Measurements from ENCODE around the gene PHACTR3. TPM values are rescaled to one million over a fixed set of nuclear protein-coding genes. Genes with fewer than 3 reads are reported as not detected.

Gene PHACTR3
- total RNA-seq, 1 donor from 2014 or later, result 1.6 TPM

GRCh38 chr20:59751075-59751711, 146.9 kb downstream of the PHACTR3 start:
- DNase-seq (ENCODE audit: low read depth), result peak; percentile 31

DNA sequence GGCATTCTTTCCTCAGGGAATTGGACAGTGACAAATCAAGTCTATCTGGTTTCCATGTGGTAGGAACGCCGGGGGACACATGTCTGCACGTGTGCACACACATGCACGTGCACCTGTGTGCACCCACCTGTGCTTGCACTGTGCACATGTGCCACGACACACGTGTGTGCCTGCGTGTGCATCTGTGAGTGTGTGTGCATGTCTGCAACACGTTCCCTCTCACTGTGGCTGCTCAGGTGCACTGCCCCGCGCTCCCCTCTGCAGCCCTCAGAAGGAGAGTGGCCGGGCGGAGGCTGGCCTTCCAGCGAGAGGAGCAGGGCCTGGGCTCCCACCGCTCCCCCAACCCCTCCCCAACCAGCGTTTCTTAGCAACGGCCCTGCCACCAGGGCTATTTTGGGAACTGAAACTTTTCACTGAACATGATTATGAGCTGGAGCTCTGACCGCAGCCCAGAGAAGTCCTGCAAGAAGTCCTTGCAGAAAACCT, 147.8 kb downstream of the PHACTR3 start:
- DNase-seq (ENCODE audit: low read depth), result no peak

DNA sequence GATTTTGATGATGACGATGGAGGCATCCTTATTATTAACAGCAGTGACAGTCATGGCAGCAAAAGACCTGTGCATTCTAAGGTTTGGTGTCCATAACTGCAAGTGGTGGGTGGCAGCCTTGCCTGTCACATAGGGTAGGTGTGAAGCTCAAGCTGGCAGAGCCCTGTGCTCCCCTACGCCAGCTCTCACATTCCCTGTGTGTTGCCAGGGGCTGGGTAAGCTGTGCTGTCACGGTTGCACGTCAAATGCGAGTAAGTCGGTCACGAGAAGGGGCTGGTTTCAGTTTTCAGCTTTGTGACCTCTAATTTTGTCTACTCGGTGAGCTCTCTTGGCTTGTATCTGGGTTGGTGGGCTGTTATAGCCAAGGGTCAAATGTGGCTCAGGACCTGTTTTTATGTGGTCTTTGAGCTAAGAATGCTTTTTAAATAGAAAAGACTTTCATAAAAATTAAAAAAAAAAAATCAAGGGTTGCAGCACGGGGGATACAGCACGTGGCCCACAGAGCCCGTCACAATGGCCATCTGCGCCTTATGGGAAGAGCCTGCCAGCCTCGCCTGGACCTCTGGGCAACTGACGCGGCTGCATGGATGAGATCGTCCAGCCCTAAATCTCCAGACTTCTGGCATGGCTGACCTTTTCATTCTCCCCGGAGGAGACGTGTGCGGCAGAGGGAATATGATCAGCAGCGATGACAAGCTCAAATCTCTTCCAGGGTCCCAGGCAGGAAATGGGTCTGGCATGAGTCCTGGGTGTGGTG, 148.5 kb downstream of the PHACTR3 start:
- no peak for DNase-seq (ENCODE audit: low read depth)

GRCh38 chr20:59753836-59754235, 149.5 kb downstream of the PHACTR3 start:
- no peak for DNase-seq (ENCODE audit: low read depth)

DNA sequence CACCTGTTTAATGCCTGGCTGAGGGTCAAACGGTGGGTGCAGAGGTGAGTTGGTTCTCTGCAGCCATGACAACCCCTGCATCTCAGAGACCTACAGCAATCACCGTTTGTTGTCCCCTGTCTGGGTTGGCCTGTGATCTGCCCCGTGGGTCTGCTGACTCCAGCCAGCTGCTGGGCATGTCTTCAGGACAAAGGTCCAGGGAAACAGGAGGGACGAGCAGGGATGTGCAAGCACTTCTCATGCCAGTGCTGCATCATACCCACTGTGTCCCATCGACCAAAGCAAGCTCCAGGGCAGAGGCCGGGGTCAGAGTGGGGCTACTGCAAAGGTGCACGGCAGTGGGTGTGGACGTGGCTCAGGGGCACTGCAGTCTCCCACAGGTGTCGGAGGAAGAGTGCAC, 150.2 kb downstream of the PHACTR3 start:
- no peak for DNase-seq (ENCODE audit: low read depth)

DNA sequence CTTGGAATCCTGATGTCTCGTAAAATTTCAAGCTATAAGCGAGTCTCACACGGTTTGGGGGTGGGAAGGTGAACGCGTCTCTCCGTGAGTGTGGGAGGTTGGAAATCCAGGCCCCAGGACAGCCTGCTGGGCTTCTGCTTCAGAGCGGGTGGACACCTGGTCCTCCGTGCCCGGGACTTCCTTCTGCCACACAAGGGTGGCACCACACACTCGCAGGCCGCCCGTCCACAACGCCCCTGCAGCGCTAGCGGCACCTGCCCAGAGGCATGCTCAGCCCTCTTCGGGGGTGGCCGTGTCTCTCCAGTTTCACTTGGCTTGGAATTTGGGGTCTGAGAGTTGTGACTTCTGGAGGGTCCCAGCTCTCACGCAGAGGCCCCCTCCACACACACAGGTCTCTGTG, 151.9 kb downstream of the PHACTR3 start:
- DNase-seq (ENCODE audit: low read depth), result no peak

- no peak for DNase-seq (ENCODE audit: low read depth)
These were observed 159.7 kb downstream of the PHACTR3 start for GRCh38 chr20:59764037-59764436.

DNA sequence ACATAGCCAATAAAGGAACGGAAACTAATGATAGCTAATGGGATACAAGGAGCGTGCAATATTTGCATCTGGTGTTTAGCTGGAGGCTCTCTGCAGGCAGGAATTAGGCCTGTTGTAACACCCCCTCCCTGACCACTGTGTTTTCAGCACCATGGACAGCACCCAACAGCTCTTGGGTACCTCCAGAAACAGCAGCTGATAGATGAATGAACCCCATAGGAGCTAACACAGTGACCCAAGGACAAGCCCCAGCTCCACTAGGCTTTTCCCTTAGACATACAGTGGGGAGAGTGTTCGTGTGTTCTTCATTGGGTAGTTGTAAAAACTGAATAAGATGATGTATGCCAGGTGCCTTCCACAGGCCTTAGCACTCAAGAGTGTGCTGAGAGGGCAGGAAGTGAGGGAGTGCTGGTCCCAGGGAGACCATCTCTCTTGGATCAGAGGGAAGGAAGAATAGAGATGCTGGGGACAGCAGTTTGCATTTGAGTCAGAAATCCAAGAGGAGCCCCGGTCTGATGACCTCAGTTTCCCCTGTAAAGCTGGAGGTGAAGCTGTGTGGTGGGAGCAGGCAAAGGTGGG, 161.3 kb downstream of the PHACTR3 start:
- DNase-seq (ENCODE audit: low read depth), result no peak

DNA sequence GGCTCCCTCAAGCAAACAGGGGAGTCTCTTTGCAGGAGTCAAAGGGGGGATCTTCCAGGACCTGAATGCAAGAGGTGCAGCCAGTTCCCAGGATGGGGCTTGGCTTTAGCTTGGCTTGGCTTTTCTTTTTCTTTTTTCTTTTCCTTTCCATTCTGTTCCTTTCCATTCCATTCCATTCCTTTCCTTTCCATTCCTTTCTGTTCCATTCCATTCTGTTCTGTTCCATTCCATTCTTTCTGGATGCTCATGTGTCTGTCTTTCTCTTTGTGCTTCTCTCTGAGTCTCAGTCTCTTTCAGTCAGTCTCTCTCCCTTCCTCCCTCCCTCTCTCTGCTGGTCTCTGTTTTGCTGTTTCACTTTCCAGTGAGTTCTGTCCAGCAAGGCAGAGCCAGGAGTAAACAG, 163.3 kb downstream of the PHACTR3 start:
- DNase-seq (ENCODE audit: low read depth), result no peak

GRCh38 chr20:59770270-59770669, 165.9 kb downstream of the PHACTR3 start:
- peak; percentile 18 for DNase-seq (ENCODE audit: low read depth)

DNA sequence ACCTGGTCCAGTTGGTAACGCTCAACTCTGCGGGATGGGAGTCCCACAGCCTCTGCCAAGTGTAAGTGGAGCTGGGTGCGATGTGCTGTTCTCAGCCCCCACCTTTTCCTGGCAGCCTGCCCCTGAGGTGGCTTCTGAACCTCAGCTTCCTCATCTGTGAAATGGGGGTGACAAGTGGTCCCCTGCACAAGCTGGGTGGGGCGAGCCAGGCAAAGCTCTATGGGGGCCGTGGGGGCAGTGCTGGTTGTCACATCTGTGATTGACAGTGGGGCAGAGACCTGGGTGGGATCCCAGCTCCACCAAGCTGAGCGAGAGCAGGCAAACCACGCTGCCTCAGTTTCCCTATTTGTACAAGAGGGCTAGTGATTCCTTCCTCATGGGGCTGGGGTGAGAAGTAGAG, 166.5 kb downstream of the PHACTR3 start:
- DNase-seq (ENCODE audit: low read depth), result no peak

- DNase-seq (ENCODE audit: low read depth), result no peak
These were observed 167.4 kb downstream of the PHACTR3 start for GRCh38 chr20:59771506-59772372.

DNA sequence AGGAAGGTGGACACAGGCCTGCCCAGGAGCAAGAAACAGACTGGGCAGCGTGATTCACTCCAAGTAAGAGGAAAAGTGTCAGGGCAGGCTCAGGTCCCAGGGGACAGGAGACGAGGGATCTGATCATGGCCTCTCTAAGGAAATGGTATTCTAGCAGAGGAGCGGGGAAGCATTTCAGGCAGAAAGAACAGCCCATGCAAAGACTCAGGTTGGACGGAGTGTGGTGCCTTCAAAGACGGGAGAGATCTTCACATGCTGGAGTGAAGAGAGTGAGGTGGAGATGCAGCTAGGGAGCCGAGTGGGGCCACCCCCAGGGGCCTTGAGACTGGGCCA, 168.0 kb downstream of the PHACTR3 start:
- DNase-seq (ENCODE audit: low read depth), result no peak

DNA sequence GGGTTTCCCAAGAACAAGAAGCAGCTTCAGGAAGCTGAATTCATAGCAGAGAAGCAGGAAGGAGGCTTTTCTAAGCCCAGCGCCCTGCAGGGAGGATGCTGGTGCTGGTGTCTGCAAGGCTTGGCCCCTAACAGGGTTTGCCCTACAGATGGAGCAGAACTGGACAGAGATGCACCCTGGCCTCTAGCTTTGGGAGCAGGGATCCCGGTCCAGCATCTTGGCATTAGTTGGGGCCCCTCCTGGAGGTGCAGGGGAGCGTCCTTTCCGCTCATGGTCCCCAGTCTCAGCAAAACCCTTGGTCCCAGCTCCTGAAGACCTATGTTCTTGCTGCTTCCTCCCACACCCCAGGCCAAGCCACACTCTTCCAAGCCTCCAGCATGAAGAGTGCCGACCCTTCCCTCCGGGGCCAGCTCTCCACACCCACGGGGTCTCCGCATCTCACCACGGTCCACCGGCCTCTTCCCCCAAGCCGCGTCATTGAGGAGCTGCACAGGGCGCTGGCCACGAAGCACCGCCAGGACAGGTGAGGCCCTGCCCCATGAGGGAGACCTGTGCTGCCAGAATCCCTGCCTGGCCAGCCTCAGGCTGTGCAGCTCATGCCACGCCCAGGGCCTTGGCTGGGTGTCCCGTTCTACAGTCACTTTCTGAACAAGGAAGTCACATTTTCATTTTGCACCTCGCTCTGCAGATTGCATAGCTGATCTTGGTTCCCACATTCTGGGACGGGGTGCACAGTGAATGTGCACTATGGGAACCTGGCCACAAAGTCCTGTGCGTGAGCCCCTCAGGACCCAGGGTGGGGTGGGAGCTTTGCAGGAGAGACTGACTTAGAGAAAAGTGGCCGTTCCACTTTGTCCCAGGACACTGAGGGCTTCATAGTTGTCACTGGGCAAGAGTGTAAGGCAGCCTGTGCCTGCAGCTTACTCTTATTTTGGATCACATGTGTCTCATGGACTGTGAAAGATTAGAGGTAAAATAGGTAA, 168.9 kb downstream of the PHACTR3 start:
- no peak for DNase-seq (ENCODE audit: low read depth)

GRCh38 chr20:59774204-59774641, 169.9 kb downstream of the PHACTR3 start:
- no peak for DNase-seq (ENCODE audit: low read depth)

- DNase-seq (ENCODE audit: low read depth), result no peak
These were observed 170.8 kb downstream of the PHACTR3 start for GRCh38 chr20:59774921-59775686.

- no peak for DNase-seq (ENCODE audit: low read depth)
These were observed 171.3 kb downstream of the PHACTR3 start for GRCh38 chr20:59775687-59776055.

GRCh38 chr20:59776059-59776603, 171.8 kb downstream of the PHACTR3 start:
- DNase-seq (ENCODE audit: low read depth), result no peak

- DNase-seq (ENCODE audit: low read depth), result no peak
These were observed 172.4 kb downstream of the PHACTR3 start for GRCh38 chr20:59776626-59777330.
